Bone marrow (tissue), 2 donors: ENCODE results near the gene KLHL14.

Source experiments
- DNase-seq, 2 donors: peaks; one replicate each; lab custom pipeline; 2025; lab: John Stamatoyannopoulos, UW

KLHL14 gene

DNA sequence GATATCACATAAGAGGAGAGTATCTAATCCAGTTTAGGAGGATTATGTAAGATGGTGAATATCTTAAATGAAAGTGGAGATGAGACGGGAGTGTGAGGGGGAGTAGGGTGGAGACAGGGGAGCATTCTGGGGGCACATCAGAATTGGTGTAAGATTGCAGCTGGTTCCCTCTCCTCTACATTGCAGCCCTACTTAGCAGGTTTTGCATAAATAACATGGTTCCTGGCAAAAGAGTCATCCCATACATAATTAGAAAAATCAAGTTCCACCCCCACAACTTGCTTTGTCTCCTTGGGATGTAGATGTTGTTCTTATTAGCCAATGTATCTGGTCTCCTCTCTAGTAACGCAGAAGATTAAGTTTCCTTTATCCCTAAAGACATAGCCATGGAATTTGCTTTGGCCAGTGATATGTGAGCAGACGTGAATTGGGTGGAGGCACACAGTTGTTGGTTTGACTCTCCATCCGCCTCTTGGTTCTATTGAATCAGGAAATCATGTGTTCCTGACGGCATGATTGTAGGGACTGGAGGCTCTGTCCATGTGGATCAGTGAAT, 137.9 kb downstream of the KLHL14 start:
- no peak for DNase-seq

DNA sequence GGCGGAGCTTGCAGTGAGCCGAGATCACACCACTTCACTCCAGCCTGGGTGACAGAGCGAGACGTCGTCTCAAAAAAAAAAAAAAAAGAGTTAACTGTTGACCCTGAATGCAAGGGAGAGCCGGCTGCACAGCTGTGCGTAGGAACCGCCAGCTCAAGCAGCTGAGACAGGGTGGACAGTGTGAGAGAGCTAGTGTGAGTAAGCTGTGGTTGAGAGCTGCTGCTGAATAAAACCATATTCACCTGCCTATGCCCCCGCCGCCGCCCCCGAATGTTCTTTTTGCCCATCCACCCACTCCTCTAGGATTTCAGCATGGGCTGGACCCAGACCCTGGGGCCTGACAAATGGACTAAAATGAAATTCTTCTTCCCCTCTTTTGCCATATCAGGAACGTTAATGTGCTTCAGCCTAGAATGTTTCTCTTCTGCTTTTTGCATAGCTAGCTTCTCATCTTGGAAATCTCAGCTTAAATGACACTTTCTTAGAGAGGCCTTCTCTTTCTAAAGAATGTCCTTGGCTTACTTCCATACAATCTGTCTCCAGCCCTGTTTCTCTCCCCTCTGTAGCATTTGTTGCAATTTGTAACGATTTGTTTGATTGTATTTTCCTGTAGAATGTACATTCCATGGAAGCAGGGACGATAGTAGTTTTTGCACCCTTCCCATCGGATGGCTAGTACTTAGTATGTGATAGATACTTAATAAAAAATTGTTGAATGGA, 142.7 kb downstream of the KLHL14 start:
- DNase-seq, result no peak

DNA sequence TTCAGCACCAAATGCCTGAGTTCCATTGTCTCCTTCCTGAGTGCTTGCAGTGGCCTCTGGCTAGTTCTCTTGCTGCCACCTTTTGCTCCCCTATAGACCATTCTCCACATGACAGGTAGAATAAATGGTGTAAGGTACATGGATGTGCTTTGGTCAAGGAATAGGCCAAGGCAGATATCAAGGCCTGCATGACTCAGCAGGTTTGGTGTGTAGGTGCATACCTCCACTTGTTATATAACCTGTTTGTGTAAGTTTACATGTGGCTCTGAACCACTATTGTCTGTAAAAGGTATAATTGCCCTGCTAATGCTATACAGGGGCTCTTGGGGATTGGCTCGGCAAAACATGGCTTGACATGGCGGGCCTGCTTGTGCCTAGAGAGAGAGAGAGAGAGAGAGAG, 143.5 kb downstream of the KLHL14 start:
- no peak for DNase-seq

DNA sequence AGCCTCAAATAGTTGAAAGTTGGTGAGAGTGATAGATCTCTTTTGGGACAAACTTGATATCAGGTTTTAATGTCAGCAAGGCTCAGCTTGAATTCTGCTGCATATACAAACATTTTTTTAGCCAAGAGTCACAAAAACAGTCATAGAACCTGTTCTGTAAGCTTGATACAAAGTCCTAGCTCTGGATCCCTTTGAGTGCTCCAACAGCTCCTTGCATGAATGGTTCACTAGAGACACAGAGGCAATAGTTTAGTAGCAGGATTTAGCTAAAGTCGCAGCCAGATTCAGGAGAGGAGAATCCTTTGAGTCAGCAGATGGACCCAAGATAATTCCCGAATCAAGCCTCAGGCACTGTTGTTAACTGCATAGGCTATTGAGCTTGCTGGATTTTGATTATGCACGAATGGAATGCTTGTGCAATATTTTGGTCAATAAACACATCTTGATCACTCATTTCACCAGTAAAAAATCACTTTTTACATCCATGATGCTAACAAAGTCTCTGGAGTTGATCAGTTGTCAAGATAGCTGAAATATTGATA, 148.6 kb downstream of the KLHL14 start:
- DNase-seq, result no peak

DNA sequence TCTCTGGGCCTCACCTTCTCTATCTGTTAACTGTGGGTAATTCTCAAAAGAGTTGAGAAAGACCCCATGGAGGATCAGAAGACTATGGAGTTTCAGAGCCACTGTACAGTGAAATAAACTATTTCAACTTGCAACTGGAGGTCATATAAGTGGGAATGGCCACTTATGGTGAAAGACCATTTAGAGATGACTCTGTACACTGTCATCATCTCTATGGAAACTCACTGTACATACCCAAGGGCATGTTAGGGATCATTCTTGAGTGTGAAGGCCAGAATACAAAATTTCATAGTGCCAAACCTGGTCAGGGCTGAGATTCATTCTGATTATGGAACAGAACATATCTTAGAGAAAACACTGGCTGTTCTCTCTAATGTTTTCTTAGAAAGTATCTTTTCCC, 149.3 kb downstream of the KLHL14 start:
- DNase-seq, result no peak
